ENCODE results near the gene BMP2K.

Gene BMP2K

GRCh38 chr4:78776729-78777575, 802 bp downstream of the BMP2K start:
- TF ChIP-seq CTCF (conservative IDR thresholded peaks at IDR 0.05; ENCODE audit: control insufficient read depth, insufficient read depth, low read depth, low read length), result no peak
- peak; percentile 83 for DNase-seq (ENCODE audit: low read depth)
- H3K4me3 ChIP-seq (ENCODE audit: control insufficient read depth, low read depth, low read length), result peak overlapping the region; percentile 54

GRCh38 chr4:78777576-78777940, 1.4 kb downstream of the BMP2K start:
- peak overlapping the region; percentile 54 for H3K4me3 ChIP-seq (ENCODE audit: control insufficient read depth, low read depth, low read length)
- DNase-seq (ENCODE audit: low read depth), result no peak
- TF ChIP-seq CTCF (conservative IDR thresholded peaks at IDR 0.05; ENCODE audit: control insufficient read depth, insufficient read depth, low read depth, low read length), result no peak

GRCh38 chr4:78778530-78778929, 2.4 kb downstream of the BMP2K start:
- H3K4me3 ChIP-seq (ENCODE audit: control insufficient read depth, low read depth, low read length), result peak overlapping the region; percentile 54
- no peak for TF ChIP-seq CTCF (conservative IDR thresholded peaks at IDR 0.05; ENCODE audit: control insufficient read depth, insufficient read depth, low read depth, low read length)

GRCh38 chr4:78779280-78779679, 3.1 kb downstream of the BMP2K start:
- no peak for TF ChIP-seq CTCF (conservative IDR thresholded peaks at IDR 0.05; ENCODE audit: control insufficient read depth, insufficient read depth, low read depth, low read length)
- no peak overlapping the region for H3K4me3 ChIP-seq (ENCODE audit: control insufficient read depth, low read depth, low read length)

More at GRCh38 chr4:78778530-78778929, 2.4 kb downstream of the BMP2K start:
- DNase-seq (ENCODE audit: low read depth), result no peak

GRCh38 chr4:78780093-78780492, 3.9 kb downstream of the BMP2K start:
- TF ChIP-seq CTCF (conservative IDR thresholded peaks at IDR 0.05; ENCODE audit: control insufficient read depth, insufficient read depth, low read depth, low read length), result no peak
- H3K4me3 ChIP-seq (ENCODE audit: control insufficient read depth, low read depth, low read length), result no peak overlapping the region
- DNase-seq (ENCODE audit: low read depth), result no peak

More at GRCh38 chr4:78779280-78779679, 3.1 kb downstream of the BMP2K start:
- DNase-seq (ENCODE audit: low read depth), result peak; percentile 42

GRCh38 chr4:78781139-78781538, 5.0 kb downstream of the BMP2K start:
- H3K4me3 ChIP-seq (ENCODE audit: control insufficient read depth, low read depth, low read length), result no peak overlapping the region
- no peak for TF ChIP-seq CTCF (conservative IDR thresholded peaks at IDR 0.05; ENCODE audit: control insufficient read depth, insufficient read depth, low read depth, low read length)
- DNase-seq (ENCODE audit: low read depth), result no peak

All from fibroblast of mammary gland (primary cell).